ENCODE results near the gene FLOT1.
"Not testable (repeated sequence)": the region's sequence is repeated elsewhere in the genome, so short reads cannot be mapped to it uniquely, and the experiment has no call there.

FLOT1 gene

GRCh38 chr6:30744054-30744805, 1.7 kb upstream of the FLOT1 start, which contains the start of gene IER3:
Gene IER3, minus strand, starts transcription at chr6:30744547. Its CDS starts 29 bp downstream, at chr6:30744518.
- DNase-seq = peak; percentile 74

- peak; percentile 57 for DNase-seq
Measured at GRCh38 chr6:30743099-30744053, 889 bp upstream of the FLOT1 start.

GRCh38 chr6:30741789-30742315, 635 bp downstream of the FLOT1 start:
- no peak for DNase-seq

GRCh38 chr6:30741063-30741779, 1.3 kb downstream of the FLOT1 start:
- DNase-seq = no peak

- no peak for DNase-seq
Measured at GRCh38 chr6:30740540-30740870, 2.0 kb downstream of the FLOT1 start.

- DNase-seq = no peak
Measured at GRCh38 chr6:30738532-30738931, 4.0 kb downstream of the FLOT1 start.

GRCh38 chr6:30735668-30736314, 6.7 kb downstream of the FLOT1 start:
- no peak for DNase-seq

GRCh38 chr6:30732237-30732943, 10.1 kb downstream of the FLOT1 start:
- no peak for DNase-seq

GRCh38 chr6:30730601-30731435, 11.7 kb downstream of the FLOT1 start:
- DNase-seq = peak; percentile 92

GRCh38 chr6:30727920-30728553, 14.4 kb downstream of the FLOT1 start:
- no peak for DNase-seq

- no peak for DNase-seq
Measured at GRCh38 chr6:30726506-30727413, 15.7 kb downstream of the FLOT1 start.

- DNase-seq = no peak
Measured at GRCh38 chr6:30725713-30726505, 16.6 kb downstream of the FLOT1 start.

- DNase-seq = no peak
Measured at GRCh38 chr6:30724906-30725667, 17.4 kb downstream of the FLOT1 start.

GRCh38 chr6:30723843-30724741, 18.4 kb downstream of the FLOT1 start:
- DNase-seq = not testable (repeated sequence)

GRCh38 chr6:30723159-30723842, 19.2 kb downstream of the FLOT1 start:
- not testable (repeated sequence) for DNase-seq
